Measurements from ENCODE around the gene CERT1.
A peak's percentile ranks its signal among the peaks of the same experiment; 100 is the strongest.
"Not testable (repeated sequence)": the region's sequence is repeated elsewhere in the genome, so short reads cannot be mapped to it uniquely, and the experiment has no call there.

The CERT1 gene

GRCh38 chr5:75337366-75338021 is 173.9 kb downstream of the CERT1 start:
- no peak for DNase-seq

GRCh38 chr5:75336615-75337336 is 174.7 kb downstream of the CERT1 start, which contains the start of gene HMGCR:
HMGCR (plus strand) TSS chr5:75337220; CDS start chr5:75342606, 5,386 bp downstream.
- peak; percentile 99 for DNase-seq

GRCh38 chr5:75335952-75336614 is 175.3 kb downstream of the CERT1 start:
- peak; percentile 77 for DNase-seq

- no peak for DNase-seq
Observed at GRCh38 chr5:75335486-75335885, 175.9 kb downstream of the CERT1 start.

DNA sequence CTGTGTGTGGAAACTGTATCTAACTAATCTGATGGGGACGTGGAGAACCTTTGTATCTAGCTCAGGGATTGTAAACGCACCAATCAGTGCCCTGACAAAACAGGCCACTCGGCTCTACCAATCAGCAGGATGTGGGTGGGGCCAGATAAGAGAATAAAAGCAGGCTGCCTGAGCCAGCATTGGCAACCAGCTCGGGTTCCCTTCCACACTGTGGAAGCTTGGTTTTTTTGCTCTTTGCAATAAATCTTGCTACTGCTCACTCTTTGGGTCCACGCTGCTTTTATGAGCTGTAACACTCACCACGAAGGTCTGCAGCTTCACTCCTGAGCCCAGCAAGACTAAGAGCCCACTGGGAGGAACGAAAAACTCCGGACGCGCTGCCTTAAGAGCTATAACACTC is 177.0 kb downstream of the CERT1 start:
- not testable (repeated sequence) for DNase-seq

DNA sequence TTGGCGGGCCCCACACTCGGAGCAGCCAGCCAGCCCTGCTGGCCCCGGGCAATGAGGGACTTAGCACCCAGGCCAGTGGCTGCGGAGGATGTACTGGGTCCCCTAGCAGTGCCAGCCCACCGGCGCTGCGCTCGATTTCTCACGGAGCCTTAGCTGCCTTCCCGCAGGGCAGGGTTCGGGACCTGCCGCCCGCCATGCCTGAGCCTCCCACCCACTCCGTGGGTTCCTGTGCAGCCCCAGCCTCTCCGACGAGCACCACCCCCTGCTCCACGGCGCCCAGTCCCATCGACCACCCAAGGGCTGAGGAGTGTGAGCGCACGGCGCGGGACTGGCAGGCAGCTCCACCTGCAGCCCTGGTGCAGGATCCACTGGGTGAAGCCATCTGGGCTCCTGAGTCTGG is 177.7 kb downstream of the CERT1 start:
- DNase-seq: not testable (repeated sequence)

DNA sequence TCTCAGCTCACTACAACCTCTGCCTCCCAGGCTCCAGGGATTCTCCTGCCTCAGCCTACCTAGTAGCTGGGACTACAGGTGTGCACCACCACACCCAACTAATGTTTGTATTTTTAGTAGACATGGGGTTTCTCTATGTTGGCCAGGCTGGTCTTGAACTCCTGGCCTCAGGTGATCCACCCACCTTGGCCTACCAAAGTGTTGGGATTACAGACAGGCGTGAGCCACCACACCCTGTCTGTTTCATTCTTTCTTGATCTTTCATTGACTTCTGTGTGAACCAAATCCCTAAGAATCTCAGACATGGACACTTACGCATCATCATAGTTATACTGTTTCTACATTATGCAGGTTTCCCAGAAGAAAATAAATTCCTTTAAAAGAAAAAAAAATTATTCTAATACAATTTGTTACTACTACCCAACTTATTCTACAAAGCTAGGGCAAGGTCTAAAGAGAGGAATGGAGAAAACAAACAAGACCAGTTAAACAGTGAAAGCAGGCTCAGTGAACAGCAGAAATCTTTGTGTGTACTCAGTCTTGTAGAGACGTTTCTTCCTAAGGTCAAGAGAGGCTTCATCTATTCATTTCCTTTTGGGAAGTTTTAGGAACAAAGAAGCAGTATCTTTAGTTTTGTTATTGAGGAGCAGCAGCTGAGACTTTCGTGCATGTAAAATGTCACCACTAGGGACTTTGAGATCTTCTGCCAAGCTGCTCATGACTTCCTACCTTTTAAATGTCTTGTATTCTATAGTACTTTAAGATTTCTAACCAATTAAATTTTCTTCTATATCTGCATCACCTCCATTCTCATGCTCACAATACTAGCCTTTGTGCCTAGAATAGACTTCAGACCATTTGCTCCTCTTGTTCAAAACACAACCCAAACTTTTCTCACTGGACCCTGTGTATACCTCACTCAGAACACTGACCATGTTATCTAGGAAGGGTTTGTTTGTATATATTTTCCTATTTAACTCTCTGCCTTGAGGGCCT is 180.0 kb downstream of the CERT1 start:
- no peak for DNase-seq

DNA sequence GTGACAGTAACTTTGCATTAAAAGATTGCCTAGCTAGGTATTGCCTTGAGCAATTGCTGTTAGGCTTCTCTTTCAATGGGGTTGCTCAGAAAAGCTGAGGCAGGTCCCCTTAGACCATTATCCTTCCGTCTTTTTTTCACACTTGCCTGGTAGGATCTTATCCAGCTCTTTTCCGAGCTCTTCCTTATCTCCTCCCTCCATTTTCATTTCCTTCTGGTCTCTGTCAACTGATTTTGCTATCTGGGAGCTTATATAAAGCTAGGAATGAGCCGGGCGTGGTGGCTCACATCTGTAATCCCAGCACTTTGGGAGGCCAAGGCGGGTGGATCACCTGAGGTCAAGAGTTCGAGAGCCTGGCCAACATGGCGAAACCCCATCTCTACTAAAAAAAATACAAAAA is 181.0 kb downstream of the CERT1 start:
- no peak for DNase-seq

Data from kidney glomerular epithelial cell (primary cell).